Measurements from ENCODE around the gene PHC2.

DNA sequence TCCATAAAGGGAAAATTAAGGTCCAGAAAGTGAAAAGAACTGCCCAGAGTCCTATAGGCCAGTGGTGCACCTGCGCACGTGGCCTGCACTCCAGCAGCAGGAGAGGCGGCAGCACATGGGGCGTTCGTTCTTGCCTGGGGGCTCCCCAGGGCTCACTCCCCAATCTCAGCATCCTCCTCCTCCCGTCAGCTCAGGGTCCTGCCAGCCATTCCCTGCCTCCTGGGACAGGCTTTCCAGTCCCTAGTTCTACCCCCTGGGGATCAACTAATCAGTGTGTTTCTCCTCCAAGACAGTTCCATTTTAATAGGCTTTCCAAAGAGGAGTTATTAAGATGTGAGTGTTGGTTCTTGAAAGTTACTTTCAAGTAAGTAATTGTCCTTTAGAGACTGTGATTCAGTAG is 108.8 kb downstream of the PHC2 start:
- TF ChIP-seq, protein P1, sequence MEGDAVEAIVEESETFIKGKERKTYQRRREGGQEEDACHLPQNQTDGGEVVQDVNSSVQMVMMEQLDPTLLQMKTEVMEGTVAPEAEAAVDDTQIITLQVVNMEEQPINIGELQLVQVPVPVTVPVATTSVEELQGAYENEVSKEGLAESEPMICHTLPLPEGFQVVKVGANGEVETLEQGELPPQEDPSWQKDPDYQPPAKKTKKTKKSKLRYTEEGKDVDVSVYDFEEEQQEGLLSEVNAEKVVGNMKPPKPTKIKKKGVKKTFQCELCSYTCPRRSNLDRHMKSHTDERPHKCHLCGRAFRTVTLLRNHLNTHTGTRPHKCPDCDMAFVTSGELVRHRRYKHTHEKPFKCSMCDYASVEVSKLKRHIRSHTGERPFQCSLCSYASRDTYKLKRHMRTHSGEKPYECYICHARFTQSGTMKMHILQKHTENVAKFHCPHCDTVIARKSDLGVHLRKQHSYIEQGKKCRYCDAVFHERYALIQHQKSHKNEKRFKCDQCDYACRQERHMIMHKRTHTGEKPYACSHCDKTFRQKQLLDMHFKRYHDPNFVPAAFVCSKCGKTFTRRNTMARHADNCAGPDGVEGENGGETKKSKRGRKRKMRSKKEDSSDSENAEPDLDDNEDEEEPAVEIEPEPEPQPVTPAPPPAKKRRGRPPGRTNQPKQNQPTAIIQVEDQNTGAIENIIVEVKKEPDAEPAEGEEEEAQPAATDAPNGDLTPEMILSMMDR (IDR thresholded peaks at IDR 0.05), result no peak
- no peak for TF ChIP-seq POLR2A (IDR thresholded peaks at IDR 0.05)
